ENCODE data around the gene ITPR1.
A peak's percentile ranks its signal among the peaks of the same experiment; 100 is the strongest.

The ITPR1 gene

DNA sequence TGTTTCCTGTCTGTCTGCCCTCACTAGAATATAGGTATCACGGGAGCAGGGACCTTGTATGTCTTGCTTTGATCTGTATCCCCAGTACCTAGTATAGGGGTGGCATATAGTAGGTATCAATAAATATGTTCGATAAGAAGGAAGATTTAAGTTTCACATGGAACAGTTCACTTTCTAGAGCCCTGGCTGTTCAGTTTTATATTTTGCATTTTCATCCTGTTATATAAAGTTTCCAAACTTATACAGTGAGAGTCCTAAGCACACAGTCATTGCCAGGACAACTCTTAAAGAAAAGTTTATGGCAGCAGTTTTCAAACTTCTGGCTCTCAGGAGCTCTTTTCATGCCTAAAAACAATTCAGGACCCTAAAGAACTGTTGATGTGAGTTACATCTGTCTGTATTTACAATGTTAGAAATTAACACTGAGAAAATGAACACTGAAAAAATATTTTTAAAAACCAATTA is 13.4 kb downstream of the ITPR1 start:
- peak overlapping the region; percentile 94 for H3K4me2 ChIP-seq (ENCODE audit: low read depth, low read length, poor library complexity, severe bottlenecking)
- peaks cover 82% of the 10 kb centered on the region for H3K79me2 ChIP-seq (ENCODE audit: insufficient read depth, low read length)
- no peaks in the 10 kb centered on the region for H3K9me3 ChIP-seq (ENCODE audit: insufficient read depth, low read depth, low read length)
- no peak overlapping the region for H3K4me3 ChIP-seq (ENCODE audit: low read length, poor library complexity, severe bottlenecking)
- no peak for TF ChIP-seq EZH2phosphoT487 (IDR thresholded peaks at IDR 0.05; ENCODE audit: borderline replicate concordance)
- TF ChIP-seq, protein P1, sequence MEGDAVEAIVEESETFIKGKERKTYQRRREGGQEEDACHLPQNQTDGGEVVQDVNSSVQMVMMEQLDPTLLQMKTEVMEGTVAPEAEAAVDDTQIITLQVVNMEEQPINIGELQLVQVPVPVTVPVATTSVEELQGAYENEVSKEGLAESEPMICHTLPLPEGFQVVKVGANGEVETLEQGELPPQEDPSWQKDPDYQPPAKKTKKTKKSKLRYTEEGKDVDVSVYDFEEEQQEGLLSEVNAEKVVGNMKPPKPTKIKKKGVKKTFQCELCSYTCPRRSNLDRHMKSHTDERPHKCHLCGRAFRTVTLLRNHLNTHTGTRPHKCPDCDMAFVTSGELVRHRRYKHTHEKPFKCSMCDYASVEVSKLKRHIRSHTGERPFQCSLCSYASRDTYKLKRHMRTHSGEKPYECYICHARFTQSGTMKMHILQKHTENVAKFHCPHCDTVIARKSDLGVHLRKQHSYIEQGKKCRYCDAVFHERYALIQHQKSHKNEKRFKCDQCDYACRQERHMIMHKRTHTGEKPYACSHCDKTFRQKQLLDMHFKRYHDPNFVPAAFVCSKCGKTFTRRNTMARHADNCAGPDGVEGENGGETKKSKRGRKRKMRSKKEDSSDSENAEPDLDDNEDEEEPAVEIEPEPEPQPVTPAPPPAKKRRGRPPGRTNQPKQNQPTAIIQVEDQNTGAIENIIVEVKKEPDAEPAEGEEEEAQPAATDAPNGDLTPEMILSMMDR (conservative IDR thresholded peaks at IDR 0.05; ENCODE audit: low read length) = no peak
- no peaks in the 10 kb centered on the region; the same call in 1 of the 2 replicates for H3K36me3 ChIP-seq (ENCODE audit: insufficient read depth, low read length)
- peaks cover 12% of the 10 kb centered on the region for H4K20me1 ChIP-seq (ENCODE audit: insufficient read depth, low read length, poor library complexity, severe bottlenecking)
- H3K9me2 ChIP-seq (replicated peaks; ENCODE audit: low read depth, low read length) = no peaks in the 10 kb centered on the region
- peaks cover 4% of the 10 kb centered on the region; the same call in 1 of the 2 replicates for H3F3A ChIP-seq (ENCODE audit: low read depth)
- H3K4me1 ChIP-seq (ENCODE audit: insufficient read depth, low read length, poor library complexity, severe bottlenecking) = peaks cover 59% of the 10 kb centered on the region
- H2AFZ ChIP-seq (ENCODE audit: low read length) = no peak overlapping the region
- no peaks in the 10 kb centered on the region for H3K27me3 ChIP-seq (ENCODE audit: insufficient read depth, low read length, poor library complexity, severe bottlenecking)
- peak overlapping the region; percentile 62 for H3K9ac ChIP-seq (ENCODE audit: low read depth, low read length, poor library complexity, severe bottlenecking)

DNA sequence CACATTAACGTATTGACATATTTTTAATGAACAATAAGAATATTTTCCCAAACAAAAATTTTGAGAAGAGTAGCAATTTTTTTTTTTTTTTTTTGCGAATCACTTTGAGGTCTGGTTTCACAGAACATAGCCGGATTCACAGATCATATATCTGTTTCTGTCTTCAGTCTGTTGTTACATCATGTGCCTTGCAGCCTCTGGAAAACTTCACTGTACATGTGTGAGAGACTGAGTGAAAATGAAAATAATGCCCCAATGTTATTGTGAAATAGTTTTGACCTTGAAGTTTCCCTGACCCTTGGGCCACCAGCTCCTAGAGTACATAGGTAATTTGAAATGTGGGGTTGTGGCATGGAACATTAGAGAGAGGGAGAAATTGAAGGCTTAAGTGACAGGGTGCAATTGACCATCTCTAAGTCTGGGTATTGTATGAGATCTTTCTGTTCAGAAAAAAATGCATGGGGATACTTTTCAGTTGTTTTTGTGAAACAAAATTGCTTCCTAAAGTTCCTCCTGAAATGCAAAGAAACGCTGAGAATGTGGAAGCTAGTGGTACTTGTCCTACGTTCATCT is 14.0 kb downstream of the ITPR1 start:
- H3K4me2 ChIP-seq (ENCODE audit: low read depth, low read length, poor library complexity, severe bottlenecking) = peak overlapping the region; percentile 94
- H3K4me1 ChIP-seq (ENCODE audit: insufficient read depth, low read length, poor library complexity, severe bottlenecking) = peaks cover 59% of the 10 kb centered on the region
- no peak for TF ChIP-seq EZH2phosphoT487 (IDR thresholded peaks at IDR 0.05; ENCODE audit: borderline replicate concordance)
- TF ChIP-seq, protein P1 (conservative IDR thresholded peaks at IDR 0.05; ENCODE audit: low read length) = no peak
- H3K9ac ChIP-seq (ENCODE audit: low read depth, low read length, poor library complexity, severe bottlenecking) = peak overlapping the region; percentile 62
- H2AFZ ChIP-seq (ENCODE audit: low read length) = no peak overlapping the region
- H3F3A ChIP-seq (ENCODE audit: low read depth) = peaks cover 4% of the 10 kb centered on the region; the same call in 1 of the 2 replicates
- H3K27me3 ChIP-seq (ENCODE audit: insufficient read depth, low read length, poor library complexity, severe bottlenecking) = no peaks in the 10 kb centered on the region
- H3K9me3 ChIP-seq (ENCODE audit: insufficient read depth, low read depth, low read length) = no peaks in the 10 kb centered on the region
- H3K79me2 ChIP-seq (ENCODE audit: insufficient read depth, low read length) = peaks cover 82% of the 10 kb centered on the region
- H3K9me2 ChIP-seq (replicated peaks; ENCODE audit: low read depth, low read length) = no peaks in the 10 kb centered on the region
- peaks cover 12% of the 10 kb centered on the region for H4K20me1 ChIP-seq (ENCODE audit: insufficient read depth, low read length, poor library complexity, severe bottlenecking)
- H3K4me3 ChIP-seq (ENCODE audit: low read length, poor library complexity, severe bottlenecking) = peak overlapping the region; percentile 52
- H3K36me3 ChIP-seq (ENCODE audit: insufficient read depth, low read length) = no peaks in the 10 kb centered on the region; the same call in 1 of the 2 replicates

DNA sequence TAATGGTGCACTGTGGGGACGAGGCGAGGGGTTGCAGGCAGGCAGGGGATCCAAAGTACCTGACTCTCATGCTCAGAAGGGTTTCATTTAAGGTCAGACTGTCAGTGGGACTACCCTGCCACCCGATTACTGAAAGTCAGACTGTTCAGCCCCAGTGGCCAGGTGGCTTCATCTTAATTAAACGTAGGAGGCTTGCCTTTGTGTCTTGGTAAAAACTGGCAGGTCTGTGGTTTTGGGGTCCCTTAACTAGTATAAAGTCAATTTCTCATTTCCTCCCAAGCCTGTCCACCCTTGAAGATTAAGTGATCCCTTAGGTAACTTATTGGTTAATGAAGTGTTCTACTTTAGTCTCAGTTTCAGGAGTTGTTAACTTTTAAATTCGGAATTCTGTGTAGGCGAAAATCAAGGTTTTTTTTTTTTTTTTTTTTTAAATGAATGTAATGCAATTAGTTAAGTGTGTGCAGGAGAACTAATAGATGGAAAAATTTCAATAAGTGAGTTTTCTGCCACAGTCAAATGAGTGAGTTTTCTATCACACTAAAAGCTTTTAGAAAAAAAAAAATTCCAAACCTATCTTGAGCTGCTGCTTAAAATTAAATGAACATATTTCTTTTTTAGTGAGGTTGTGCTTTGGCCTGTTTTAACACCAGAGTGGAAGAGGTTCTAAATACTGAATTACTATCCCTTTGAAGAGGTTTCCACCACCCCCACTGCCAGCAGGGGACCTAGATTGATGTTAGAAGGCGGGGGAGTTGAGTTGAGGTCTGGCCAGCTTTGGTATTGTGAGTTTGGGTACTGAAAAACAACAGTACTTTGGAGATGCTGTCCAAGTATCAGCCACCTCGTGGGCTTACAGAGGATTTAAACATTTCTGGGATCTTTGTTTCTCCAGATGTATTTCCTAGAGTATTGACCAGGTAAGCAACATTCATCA is 15.2 kb downstream of the ITPR1 start:
- Histone ChIP-seq H3K79me2 (ENCODE audit: insufficient read depth, low read length) (peaks cover 88% of the 10 kb centered on the region), H3F3A (ENCODE audit: low read depth) (peaks cover 4% of the 10 kb centered on the region; the same call in 1 of the 2 replicates), H2AFZ (ENCODE audit: low read length) (no peak overlapping the region), H3K36me3 (ENCODE audit: insufficient read depth, low read length) (no peaks in the 10 kb centered on the region; the same call in 1 of the 2 replicates), H3K4me2 (ENCODE audit: low read depth, low read length, poor library complexity, severe bottlenecking) (peak overlapping the region; percentile 94), H3K9me2 (replicated peaks; ENCODE audit: low read depth, low read length) (no peaks in the 10 kb centered on the region), H3K9me3 (ENCODE audit: insufficient read depth, low read depth, low read length) (no peaks in the 10 kb centered on the region), H3K27me3 (ENCODE audit: insufficient read depth, low read length, poor library complexity, severe bottlenecking) (no peaks in the 10 kb centered on the region), H4K20me1 (ENCODE audit: insufficient read depth, low read length, poor library complexity, severe bottlenecking) (peaks cover 12% of the 10 kb centered on the region), H3K4me1 (ENCODE audit: insufficient read depth, low read length, poor library complexity, severe bottlenecking) (peaks cover 55% of the 10 kb centered on the region), H3K4me3 (ENCODE audit: low read length, poor library complexity, severe bottlenecking) (peak overlapping the region; percentile 52), H3K9ac (ENCODE audit: low read depth, low read length, poor library complexity, severe bottlenecking) (peak overlapping the region; percentile 62)
- TF ChIP-seq, protein P1 (conservative IDR thresholded peaks at IDR 0.05; ENCODE audit: low read length) = no peak; the same call in 1 of the 2 replicates
- TF ChIP-seq EZH2phosphoT487 (IDR thresholded peaks at IDR 0.05; ENCODE audit: borderline replicate concordance) = no peak

Measured in Loucy (cell line).